ENCODE data around the gene SLC43A2. TPM values are rescaled to one million over a fixed set of nuclear protein-coding genes. Genes with fewer than 3 reads are reported as not detected.

The SLC43A2 gene
- total RNA-seq, 4 donors from 2014 or later: 4.8 to 11.8 (median 10.6) TPM

DNA sequence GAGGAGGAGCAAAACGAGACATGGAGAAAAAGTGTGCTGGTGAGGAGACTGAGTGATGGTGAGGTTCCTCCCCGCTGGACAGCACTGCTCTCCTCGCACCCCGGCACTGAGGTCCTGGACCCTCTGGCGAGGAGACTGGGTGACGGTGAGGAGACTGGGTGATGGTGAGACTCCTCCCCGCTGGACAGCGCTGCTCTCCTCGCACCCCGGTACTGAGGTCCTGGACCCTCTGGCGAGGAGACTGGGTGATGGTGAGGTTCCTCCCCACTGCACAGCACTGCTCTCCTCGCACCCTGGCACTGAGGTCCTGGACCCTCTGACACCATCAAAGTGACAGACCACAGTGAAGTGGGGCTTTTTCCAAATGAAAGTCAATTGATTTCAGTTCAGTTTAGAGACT is 76.9 kb downstream of the SLC43A2 start:
- WGBS: 90% methylated on average over 12 of the region's 12 CpGs
- H3K9me3 ChIP-seq: no peaks in the 10 kb centered on the region
- no peak for TF ChIP-seq EP300 (IDR thresholded peaks at IDR 0.05)
- no peak for TF ChIP-seq POLR2A (IDR thresholded peaks at IDR 0.05)
- TF ChIP-seq, protein P1, sequence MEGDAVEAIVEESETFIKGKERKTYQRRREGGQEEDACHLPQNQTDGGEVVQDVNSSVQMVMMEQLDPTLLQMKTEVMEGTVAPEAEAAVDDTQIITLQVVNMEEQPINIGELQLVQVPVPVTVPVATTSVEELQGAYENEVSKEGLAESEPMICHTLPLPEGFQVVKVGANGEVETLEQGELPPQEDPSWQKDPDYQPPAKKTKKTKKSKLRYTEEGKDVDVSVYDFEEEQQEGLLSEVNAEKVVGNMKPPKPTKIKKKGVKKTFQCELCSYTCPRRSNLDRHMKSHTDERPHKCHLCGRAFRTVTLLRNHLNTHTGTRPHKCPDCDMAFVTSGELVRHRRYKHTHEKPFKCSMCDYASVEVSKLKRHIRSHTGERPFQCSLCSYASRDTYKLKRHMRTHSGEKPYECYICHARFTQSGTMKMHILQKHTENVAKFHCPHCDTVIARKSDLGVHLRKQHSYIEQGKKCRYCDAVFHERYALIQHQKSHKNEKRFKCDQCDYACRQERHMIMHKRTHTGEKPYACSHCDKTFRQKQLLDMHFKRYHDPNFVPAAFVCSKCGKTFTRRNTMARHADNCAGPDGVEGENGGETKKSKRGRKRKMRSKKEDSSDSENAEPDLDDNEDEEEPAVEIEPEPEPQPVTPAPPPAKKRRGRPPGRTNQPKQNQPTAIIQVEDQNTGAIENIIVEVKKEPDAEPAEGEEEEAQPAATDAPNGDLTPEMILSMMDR (IDR thresholded peaks at IDR 0.05): no peak
- no peak for TF ChIP-seq POLR2AphosphoS5 (IDR thresholded peaks at IDR 0.05)
- no peak overlapping the region for H3K27ac ChIP-seq
- H3K27me3 ChIP-seq: no peaks in the 10 kb centered on the region
- H3K36me3 ChIP-seq: peaks cover 58% of the 10 kb centered on the region
- DNase-seq (ENCODE audit: low spot score in 2 of 2): no peak
- H3K4me3 ChIP-seq: no peak overlapping the region
- H3K4me1 ChIP-seq: peaks cover 47% of the 10 kb centered on the region

DNA sequence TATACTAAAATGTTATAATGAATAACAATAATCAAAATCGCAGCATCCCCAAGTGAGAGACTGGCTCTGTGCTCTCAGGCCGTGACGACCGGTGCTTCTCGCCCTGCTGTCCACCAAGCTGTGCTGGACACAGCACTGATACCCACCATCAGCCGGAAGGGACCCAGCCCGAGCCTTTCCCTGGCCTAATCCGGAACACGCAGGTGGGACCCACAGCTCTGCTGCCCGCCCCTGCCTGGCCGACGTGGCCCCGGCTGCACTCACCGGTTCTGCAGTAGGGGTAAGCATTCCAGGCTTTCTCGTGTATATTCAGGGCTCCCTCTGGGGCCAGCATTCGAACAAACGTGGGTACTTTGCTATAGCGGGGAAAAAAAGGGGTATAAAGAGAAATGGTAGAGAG is 80.6 kb downstream of the SLC43A2 start:
- 93% methylated on average over 18 of the region's 18 CpGs for WGBS
- H3K36me3 ChIP-seq: peaks cover 72% of the 10 kb centered on the region

DNA sequence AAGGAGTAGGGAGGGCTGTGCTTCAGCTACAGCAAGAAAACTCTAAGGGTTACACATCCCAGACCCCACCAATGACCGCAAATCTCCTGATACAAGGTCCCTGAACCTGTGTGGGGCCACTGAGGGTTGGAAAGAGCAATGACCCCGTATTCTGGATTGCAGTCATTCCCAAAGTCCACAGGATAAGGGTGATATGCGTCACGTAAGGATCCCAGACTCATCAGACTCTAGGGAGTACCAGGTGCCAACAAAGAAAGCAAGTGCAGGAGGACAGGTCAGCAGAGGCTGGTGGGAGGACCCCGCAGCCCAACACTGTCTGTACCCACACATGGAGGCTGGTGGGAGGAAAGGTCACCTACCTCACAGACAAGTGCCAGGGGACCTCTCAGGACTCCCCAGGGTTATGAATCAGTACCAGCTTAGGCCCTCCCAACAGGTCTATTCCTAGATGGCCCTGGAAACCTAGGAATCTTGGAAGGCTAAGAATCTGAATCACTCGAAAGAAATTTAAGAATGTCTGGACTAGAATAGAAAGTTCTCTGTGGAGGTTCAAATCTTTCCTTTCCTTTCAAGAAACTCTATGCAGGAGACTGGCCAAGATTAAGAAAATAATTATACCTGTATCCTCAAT is 82.2 kb downstream of the SLC43A2 start:
- H3K36me3 ChIP-seq: peaks cover 72% of the 10 kb centered on the region
- DNase-seq (ENCODE audit: low spot score in 2 of 2): no peak
- TF ChIP-seq, protein P1 (IDR thresholded peaks at IDR 0.05): no peak
- TF ChIP-seq EP300 (IDR thresholded peaks at IDR 0.05) (no peak), POLR2A (IDR thresholded peaks at IDR 0.05) (no peak), POLR2AphosphoS5 (IDR thresholded peaks at IDR 0.05) (no peak)
- 64% methylated on average over 6 of the region's 6 CpGs for WGBS
- H3K27ac ChIP-seq: no peak overlapping the region
- peaks cover 27% of the 10 kb centered on the region for H3K4me1 ChIP-seq
- H3K9me3 ChIP-seq: no peaks in the 10 kb centered on the region
- H3K27me3 ChIP-seq: no peaks in the 10 kb centered on the region
- no peak overlapping the region for H3K4me3 ChIP-seq

More for the DNA sequence above, 80.6 kb downstream of the SLC43A2 start:
- DNase-seq (ENCODE audit: low spot score in 2 of 2): no peak
- TF ChIP-seq POLR2A (IDR thresholded peaks at IDR 0.05) (no peak), EP300 (IDR thresholded peaks at IDR 0.05) (no peak), POLR2AphosphoS5 (IDR thresholded peaks at IDR 0.05) (no peak)
- TF ChIP-seq, protein P1 (IDR thresholded peaks at IDR 0.05): no peak
- Histone ChIP-seq H3K4me1 (peaks cover 27% of the 10 kb centered on the region), H3K4me3 (no peak overlapping the region), H3K9me3 (no peaks in the 10 kb centered on the region), H3K27me3 (no peaks in the 10 kb centered on the region), H3K27ac (no peak overlapping the region)

DNA sequence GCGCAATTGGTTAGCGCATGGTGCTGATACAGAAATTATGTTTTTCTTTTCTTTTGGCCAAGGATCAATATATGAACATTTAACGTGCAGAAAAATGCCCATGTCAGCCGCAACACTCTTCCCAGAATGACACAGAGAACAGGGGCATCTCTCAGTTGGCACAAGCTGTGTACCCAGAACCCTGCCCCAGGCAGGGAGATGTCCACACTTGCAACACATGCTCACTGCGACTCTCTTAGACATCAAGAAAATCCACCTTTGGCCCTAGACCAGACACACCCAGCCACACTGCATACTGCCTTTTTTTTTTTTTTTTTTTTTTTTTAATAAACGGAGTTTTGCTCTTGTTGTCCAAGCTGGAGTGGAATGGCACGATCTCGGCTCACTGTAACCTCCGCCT is 83.0 kb downstream of the SLC43A2 start:
- Histone ChIP-seq H3K9me3 (no peaks in the 10 kb centered on the region), H3K4me1 (peaks cover 22% of the 10 kb centered on the region), H3K4me3 (no peak overlapping the region), H3K27ac (no peak overlapping the region), H3K27me3 (no peaks in the 10 kb centered on the region), H3K36me3 (peaks cover 72% of the 10 kb centered on the region)
- no peak for TF ChIP-seq POLR2A (IDR thresholded peaks at IDR 0.05)
- TF ChIP-seq POLR2AphosphoS5 (IDR thresholded peaks at IDR 0.05): no peak
- TF ChIP-seq, protein P1 (IDR thresholded peaks at IDR 0.05): no peak
- WGBS: 44% methylated on average over 9 of the region's 9 CpGs
- no peak for DNase-seq (ENCODE audit: low spot score in 2 of 2)

DNA sequence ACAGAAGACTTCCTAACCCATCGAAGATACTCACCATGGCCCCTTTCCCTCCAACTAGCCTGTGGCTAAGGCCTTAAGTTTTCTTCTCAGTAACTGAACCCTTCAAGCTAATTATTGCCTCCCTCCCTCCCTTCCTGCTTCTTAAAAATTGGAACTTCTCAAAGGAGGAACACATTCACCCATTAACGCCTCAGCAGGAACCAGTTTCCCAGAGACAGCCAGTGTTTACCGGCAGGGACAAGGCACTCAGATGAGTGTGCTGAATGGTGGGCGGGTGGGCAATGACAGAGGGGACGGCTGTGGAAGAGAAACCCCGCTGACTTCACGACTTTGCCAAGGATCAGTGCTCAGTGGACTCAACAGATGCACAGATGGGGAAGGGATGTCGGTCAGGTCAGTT is 86.3 kb downstream of the SLC43A2 start:
- no peak overlapping the region for H3K4me3 ChIP-seq
- TF ChIP-seq POLR2A (IDR thresholded peaks at IDR 0.05) (no peak), EP300 (IDR thresholded peaks at IDR 0.05) (no peak), POLR2AphosphoS5 (IDR thresholded peaks at IDR 0.05) (no peak)
- TF ChIP-seq, protein P1 (IDR thresholded peaks at IDR 0.05): no peak

More for the DNA sequence above, 86.3 kb downstream of the SLC43A2 start:
- Histone ChIP-seq H3K4me1 (peaks cover 9% of the 10 kb centered on the region), H3K9me3 (no peaks in the 10 kb centered on the region), H3K27ac (no peak overlapping the region), H3K27me3 (no peaks in the 10 kb centered on the region), H3K36me3 (peaks cover 76% of the 10 kb centered on the region)
- DNase-seq (ENCODE audit: low spot score in 2 of 2): no peak
- 89% methylated on average over 8 of the region's 8 CpGs for WGBS

Measured in suprapubic skin (tissue), 4 donors.